ENCODE data around the gene HOXA9. TPM values are rescaled to one million over a fixed set of nuclear protein-coding genes. Genes with fewer than 3 reads are reported as not detected.

HOXA9 gene
- total RNA-seq, 1 donor from 2014 or later = not detected

DNA sequence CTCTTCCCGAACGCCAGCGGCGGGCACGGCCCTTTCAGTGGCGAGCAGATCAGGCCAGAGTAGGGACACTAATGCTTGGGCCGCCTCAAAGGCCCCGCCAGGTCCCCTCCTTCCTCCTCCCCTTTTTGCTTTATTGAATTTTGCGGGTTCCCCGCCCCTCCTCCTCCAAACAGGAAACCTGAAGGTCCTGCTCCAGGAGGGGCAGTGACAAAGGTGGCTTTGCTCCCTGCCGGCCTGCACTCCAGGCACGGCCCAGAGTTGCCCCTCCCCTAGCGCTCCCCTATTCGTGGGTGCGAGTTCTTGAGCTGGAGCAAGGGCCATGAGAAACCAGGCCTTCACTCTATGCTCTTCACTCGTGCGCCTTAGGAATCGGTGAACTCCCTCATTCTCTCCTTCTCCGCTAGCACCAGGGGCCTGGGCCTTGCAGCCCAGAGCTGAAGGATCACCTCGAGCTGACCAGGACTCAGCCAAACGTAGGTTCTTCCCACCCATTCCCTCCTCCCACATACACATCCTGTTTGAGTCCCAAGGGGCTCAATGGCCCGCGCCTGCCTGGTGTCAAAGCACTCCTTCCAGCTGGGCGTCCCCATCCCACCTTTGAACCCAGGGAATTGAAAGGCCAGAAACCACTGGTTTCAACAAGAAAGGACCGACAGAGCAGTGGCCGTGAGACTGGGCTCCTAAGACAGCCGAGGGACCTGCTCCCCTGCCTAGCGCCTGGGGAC is 17.1 kb downstream of the HOXA9 start:
- H3K4me1 ChIP-seq = peaks cover 0 to 32% of the 10 kb centered on the region in 2 donors
- peak overlapping the region; percentile 83 to 88 for H3K27ac ChIP-seq
- H3K27me3 ChIP-seq = no peaks in the 10 kb centered on the region
- peaks cover 0 to 17% of the 10 kb centered on the region in 2 donors for H3K36me3 ChIP-seq
- TF ChIP-seq, protein P1, sequence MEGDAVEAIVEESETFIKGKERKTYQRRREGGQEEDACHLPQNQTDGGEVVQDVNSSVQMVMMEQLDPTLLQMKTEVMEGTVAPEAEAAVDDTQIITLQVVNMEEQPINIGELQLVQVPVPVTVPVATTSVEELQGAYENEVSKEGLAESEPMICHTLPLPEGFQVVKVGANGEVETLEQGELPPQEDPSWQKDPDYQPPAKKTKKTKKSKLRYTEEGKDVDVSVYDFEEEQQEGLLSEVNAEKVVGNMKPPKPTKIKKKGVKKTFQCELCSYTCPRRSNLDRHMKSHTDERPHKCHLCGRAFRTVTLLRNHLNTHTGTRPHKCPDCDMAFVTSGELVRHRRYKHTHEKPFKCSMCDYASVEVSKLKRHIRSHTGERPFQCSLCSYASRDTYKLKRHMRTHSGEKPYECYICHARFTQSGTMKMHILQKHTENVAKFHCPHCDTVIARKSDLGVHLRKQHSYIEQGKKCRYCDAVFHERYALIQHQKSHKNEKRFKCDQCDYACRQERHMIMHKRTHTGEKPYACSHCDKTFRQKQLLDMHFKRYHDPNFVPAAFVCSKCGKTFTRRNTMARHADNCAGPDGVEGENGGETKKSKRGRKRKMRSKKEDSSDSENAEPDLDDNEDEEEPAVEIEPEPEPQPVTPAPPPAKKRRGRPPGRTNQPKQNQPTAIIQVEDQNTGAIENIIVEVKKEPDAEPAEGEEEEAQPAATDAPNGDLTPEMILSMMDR (IDR thresholded peaks at IDR 0.05) = no peak
- H3K9me3 ChIP-seq = no peaks in the 10 kb centered on the region
- peak in 1 of 2 donors; percentile 73 for DNase-seq (ENCODE audit: low spot score in 2 of 2)
- intact Hi-C loops (cut with DNase I) = no loop called here
- H3K4me3 ChIP-seq = peak overlapping the region; percentile 68 to 69

DNA sequence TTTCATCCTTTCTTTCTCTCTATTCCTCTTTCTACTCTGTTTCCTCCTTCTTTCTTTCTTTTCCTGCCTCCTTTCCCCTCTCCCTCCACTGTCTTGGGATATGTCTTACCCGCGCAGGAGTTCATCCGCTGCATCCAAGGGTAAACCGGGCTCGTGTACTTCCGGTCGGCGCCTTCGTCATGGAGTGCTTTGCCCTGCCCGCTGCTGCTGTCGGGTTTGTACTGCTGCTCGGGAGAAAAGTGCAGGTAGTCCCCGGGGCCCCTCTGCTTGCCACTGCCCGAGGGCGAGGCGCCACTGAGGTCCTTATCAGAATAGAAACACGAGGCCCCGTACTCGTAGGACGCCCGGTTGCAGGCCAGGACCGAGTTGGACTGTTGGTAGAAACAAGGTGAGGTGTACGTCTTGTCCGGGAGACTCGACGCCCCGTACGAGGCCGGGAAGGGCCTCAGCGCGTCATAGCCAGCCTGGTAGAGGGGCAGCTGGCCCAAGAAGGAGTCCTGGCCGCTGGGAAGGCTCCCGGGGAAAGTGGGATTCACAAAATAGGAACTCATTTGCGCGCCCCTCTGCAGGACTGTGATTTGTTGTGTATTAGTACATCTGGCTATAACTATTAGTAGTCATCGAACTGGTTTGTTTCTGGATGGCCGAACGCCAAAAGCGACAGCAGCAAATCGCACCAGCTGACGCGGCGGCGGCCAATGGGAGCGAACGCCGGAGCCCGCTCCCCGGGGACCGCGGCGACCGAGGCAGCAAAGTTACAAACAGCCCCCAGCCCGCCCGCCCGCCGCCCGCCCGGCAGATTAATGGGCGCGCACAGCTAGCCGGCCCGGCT is 17.9 kb downstream of the HOXA9 start, which contains the start of gene HOXA6:
TSS of gene HOXA6 (minus strand) at position 576 of the 832 bp plus-strand sequence. CDS start at position 551, 25 bp downstream.
- H3K27ac ChIP-seq = peak within 1 kb of the TSS; percentile 83 to 88
- TF ChIP-seq, protein P1 (IDR thresholded peaks at IDR 0.05) = no peak
- intact Hi-C loops (cut with DNase I) = no loop called here

DNA sequence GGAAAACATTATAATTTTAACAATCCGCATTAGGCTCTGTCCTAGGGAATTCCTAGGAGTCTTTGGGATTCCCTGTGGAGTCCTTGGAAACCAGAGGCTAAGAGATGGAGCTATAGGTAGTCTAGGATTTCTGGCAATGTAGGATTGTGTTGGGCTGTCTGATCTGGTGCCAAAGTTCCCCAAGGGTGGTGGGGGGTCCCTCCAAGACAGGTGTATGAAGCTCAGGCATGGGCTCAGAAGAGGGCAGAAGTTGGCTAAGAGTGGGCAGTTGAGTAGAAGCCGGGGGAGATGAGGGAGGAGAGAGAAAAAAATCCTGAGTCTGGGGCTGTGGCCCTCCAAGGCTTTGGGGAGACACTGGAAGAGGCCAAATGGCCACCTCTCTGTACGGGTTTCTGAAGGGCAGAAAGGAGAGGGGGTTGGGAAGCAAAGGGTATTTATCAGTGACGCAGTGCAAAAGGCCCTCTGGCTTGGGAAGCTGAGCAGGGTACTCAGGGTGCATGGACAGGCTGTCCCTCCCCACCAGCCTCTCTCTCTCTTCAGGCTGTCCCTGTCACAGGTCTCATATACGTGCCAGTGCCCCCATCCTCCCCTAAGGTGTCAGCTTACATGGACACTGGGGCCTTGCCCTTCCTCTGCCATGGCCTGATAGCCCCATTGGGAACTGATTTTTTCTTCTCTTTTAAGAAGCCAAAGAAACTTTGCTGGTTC is 18.7 kb downstream of the HOXA9 start:
- intact Hi-C loops (cut with DNase I) = no loop called here
- Histone ChIP-seq H3K4me3 (peak overlapping the region; percentile 68 to 69), H3K27me3 (no peaks in the 10 kb centered on the region), H3K27ac (peak overlapping the region; percentile 83 to 88), H3K4me1 (peaks cover 0 to 27% of the 10 kb centered on the region in 2 donors), H3K36me3 (peaks cover 0 to 17% of the 10 kb centered on the region in 2 donors), H3K9me3 (no peaks in the 10 kb centered on the region)
- DNase-seq (ENCODE audit: low spot score in 2 of 2) = peak in 1 of 2 donors; percentile 61
- TF ChIP-seq, protein P1 (IDR thresholded peaks at IDR 0.05) = no peak

More for the DNA sequence above, 17.9 kb downstream of the HOXA9 start, which contains the start of gene HOXA6:
- DNase-seq (ENCODE audit: low spot score in 2 of 2) = peak in 1 of 2 donors; percentile 88
- Histone ChIP-seq H3K4me3 (peak within 1 kb of the TSS; percentile 68 to 69), H3K36me3 (peaks cover 0 to 17% of the 10 kb centered on the region in 2 donors), H3K4me1 (peaks cover 0 to 28% of the 10 kb centered on the region in 2 donors), H3K27me3 (no peaks in the 10 kb centered on the region), H3K9me3 (no peaks in the 10 kb centered on the region)

DNA sequence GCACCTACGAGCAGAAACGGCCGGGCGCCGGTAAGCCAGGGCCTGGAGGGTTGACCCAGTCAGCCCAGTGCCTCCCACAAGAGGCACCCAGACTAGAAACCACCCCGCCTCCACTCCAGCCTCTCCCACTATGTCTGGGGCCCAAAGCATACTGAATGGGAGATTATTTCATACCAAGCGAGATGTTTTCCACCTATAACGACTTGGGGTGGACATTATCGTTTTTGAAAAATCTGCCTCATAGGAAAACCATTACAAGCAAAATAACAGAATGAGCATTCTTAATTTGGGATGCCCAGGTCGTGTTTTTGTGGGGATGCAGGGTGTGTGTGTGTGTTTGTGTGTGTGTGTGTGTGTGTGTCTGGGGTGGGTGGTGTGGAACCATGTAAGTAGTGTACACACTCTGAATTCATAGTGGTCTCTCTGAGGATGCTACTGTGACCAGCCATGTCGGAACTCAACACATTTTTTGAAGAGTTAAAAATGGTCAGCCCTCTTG is 19.4 kb downstream of the HOXA9 start:
- TF ChIP-seq, protein P1 (IDR thresholded peaks at IDR 0.05) = no peak
- Histone ChIP-seq H3K27me3 (no peaks in the 10 kb centered on the region), H3K27ac (peak overlapping the region in 1 of 2 donors; percentile 34), H3K4me3 (no peak overlapping the region), H3K9me3 (no peaks in the 10 kb centered on the region), H3K36me3 (peaks cover 0 to 17% of the 10 kb centered on the region in 2 donors), H3K4me1 (peaks cover 0 to 23% of the 10 kb centered on the region in 2 donors)
- no peak for DNase-seq (ENCODE audit: low spot score in 2 of 2)
- intact Hi-C loops (cut with DNase I) = no loop called here
